ENCODE results near the gene B3GNT9.

- TF ChIP-seq POLR2A (IDR thresholded peaks at IDR 0.05; ENCODE audit: control extremely low read depth in 1 of 2, low read depth in 2 of 2, low read length in 2 of 2) (no peak), EZH2 (IDR thresholded peaks at IDR 0.05; ENCODE audit: low read depth, low read length, severe bottlenecking) (no peak), HDAC6 (IDR thresholded peaks at IDR 0.05; ENCODE audit: low read depth, low read length) (no peak), CBX5 (IDR thresholded peaks at IDR 0.05; ENCODE audit: low read depth, low read length) (no peak), ATF2 (IDR thresholded peaks at IDR 0.05; ENCODE audit: low read length) (no peak), CHD1 (IDR thresholded peaks at IDR 0.05; ENCODE audit: low read depth, low read length) (no peak), POLR2AphosphoS5 (IDR thresholded peaks at IDR 0.05; ENCODE audit: low read depth, low read length) (no peak), SIN3A (conservative IDR thresholded peaks at IDR 0.05 in 1 of 2, IDR thresholded peaks at IDR 0.05 in 1 of 2; ENCODE audit: low read depth in 1 of 2, low read length in 2 of 2) (no peak), KDM1A (IDR thresholded peaks at IDR 0.05; ENCODE audit: borderline replicate concordance, low read length) (no peak), ZNF274 (IDR thresholded peaks at IDR 0.05; ENCODE audit: borderline replicate concordance, extremely low read depth, low read length) (no peak), YY1 (IDR thresholded peaks at IDR 0.05; ENCODE audit: low read depth, low read length) (no peak), EP300 (IDR thresholded peaks at IDR 0.05; ENCODE audit: borderline replicate concordance in 1 of 2, low read depth in 2 of 2, low read length in 2 of 2) (no peak), KDM5A (IDR thresholded peaks at IDR 0.05; ENCODE audit: low read length) (no peak)
- TF ChIP-seq, protein P1, sequence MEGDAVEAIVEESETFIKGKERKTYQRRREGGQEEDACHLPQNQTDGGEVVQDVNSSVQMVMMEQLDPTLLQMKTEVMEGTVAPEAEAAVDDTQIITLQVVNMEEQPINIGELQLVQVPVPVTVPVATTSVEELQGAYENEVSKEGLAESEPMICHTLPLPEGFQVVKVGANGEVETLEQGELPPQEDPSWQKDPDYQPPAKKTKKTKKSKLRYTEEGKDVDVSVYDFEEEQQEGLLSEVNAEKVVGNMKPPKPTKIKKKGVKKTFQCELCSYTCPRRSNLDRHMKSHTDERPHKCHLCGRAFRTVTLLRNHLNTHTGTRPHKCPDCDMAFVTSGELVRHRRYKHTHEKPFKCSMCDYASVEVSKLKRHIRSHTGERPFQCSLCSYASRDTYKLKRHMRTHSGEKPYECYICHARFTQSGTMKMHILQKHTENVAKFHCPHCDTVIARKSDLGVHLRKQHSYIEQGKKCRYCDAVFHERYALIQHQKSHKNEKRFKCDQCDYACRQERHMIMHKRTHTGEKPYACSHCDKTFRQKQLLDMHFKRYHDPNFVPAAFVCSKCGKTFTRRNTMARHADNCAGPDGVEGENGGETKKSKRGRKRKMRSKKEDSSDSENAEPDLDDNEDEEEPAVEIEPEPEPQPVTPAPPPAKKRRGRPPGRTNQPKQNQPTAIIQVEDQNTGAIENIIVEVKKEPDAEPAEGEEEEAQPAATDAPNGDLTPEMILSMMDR (IDR thresholded peaks at IDR 0.05; ENCODE audit: control extremely low read depth in 1 of 3, insufficient read depth in 1 of 3, low read depth in 1 of 3, low read length in 3 of 3) = no peak
These were observed 2.0 kb downstream of the B3GNT9 start for GRCh38 chr16:67148656-67149275.
